GM19193 (cell line): ENCODE data around the gene U2AF1L4.

ENCODE experiments used
- POLR2A ChIP-seq: IDR thresholded peaks from 4 replicates; pipeline ENCODE4 v1.6.1; 2011; ENCODE audit not compliant: insufficient read depth, insufficient read length; ENCODE audit errors: extremely low read depth

U2AF1L4 gene

DNA sequence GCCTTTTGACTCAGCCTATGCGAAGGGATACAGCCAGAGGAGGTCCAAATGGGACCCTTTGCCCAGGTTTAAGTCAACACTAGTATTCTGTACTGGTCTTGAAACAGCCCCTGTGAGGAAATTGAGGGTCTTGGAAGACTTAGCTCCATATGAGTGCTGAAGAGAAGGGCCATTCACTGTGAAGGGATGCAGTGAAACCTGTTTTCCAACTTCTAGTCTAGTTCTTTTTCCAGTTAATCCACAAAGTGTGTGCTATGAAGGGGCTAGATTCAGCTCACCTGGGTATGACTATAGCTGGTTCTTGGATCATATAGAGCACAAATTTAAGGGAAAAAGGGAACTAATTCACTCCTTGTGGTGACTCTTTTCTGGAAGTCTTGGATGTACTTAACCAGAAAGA is 36.8 kb downstream of the U2AF1L4 start:
- TF ChIP-seq POLR2A: no peak

DNA sequence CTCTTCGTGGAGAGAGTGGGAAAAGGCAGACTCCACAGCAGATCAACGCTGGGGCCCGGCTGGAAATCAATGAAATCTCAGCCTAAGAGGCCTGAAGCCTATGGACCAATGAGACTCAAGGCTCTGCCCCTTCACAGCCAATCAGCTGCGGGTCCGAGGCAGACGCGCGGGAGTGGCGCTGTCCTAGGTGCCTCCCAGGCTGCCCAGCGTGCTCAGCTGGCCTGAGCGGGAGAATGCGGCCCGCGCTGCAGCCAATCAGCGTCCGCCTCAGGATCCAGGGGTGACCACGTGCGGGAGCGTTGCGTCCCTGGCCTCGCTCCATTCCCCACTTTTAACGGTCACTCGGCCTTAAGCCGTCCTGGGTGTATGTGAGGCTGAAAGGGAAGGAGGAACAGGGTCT is 41.0 kb downstream of the U2AF1L4 start, which contains the start of gene ZBTB32:
ZBTB32 (plus strand) TSS at position 341 of the 400 bp plus-strand sequence. CDS start 10,069 bp downstream, outside the sequence.
- no peak for TF ChIP-seq POLR2A

DNA sequence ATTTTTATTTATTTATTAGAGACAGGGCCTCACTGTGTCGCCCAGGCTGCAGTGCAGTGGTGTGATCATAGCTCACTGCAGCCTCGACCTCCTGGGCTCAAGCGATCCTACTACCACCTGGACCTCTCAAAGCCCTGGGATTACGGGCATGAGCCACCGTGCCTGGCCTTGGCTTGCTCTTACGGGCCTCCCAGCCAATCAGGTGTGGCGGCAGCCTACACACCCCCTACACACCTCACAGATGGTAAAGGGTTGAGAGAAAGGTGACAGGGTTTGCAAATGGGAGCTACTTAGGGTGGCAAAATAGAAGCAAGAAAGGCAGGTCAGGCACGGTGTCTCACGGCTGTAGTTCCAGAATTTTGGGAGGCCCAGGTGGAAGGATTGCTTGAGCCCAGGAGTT is 41.9 kb downstream of the U2AF1L4 start:
- TF ChIP-seq POLR2A: no peak

DNA sequence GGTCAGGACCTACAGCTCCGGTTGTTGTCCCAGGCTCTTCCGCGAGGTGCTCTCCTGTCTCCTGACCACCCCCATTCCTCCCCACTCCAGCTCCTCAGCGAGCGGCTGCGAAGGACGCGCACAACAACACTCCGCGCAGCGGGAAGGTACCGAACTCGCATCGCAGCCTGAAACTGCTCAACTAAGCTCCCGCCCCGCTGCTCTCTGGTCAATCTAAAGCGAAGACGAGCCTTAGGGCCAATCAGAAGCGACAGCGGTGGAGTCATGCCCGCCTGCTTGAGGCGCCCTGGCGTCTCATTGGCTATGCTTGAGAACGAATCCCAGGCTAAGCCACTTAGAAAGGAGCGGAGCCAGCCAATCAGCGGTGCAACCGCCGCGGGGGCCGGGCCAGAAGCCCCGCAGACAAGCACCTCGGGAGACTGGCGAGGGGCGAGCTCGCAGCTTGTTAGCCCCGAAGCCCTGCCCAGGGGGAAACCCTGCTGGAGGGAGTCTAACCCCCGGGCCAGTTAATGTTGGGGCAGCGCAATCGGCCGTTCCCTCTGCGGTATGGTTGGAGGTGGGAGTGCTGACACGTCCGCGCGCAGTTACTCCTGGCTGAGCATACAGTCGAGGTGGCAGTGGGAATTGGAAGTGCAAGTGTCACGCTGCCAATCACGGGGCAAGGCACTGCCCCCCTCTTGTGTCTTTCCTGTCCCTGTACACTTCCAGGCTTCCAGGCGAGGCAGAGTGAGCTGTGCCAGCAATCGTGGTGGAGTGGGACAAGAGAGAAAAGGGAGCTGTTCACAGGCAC is 42.8 kb downstream of the U2AF1L4 start:
- TF ChIP-seq POLR2A: peak; percentile 76

DNA sequence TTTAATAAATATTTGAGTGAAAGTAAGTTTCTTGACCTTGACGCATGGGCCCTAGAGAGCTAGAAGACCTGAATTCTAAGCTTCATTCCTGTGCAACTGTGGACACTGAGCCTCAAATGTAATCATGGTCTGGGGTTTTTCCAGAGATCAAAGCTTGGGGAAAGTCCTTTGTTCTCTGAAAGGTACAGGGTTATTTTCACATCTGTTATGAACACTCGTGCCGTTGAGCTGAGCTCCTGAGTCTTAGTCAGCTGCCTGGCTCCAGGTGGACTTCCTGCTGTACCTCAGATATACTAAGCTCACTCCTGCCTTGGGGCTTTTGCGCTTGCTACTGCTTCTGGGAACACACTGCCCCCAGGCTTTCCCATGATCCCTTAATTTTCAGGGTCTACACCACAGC is 48.4 kb downstream of the U2AF1L4 start:
- TF ChIP-seq POLR2A: no peak

DNA sequence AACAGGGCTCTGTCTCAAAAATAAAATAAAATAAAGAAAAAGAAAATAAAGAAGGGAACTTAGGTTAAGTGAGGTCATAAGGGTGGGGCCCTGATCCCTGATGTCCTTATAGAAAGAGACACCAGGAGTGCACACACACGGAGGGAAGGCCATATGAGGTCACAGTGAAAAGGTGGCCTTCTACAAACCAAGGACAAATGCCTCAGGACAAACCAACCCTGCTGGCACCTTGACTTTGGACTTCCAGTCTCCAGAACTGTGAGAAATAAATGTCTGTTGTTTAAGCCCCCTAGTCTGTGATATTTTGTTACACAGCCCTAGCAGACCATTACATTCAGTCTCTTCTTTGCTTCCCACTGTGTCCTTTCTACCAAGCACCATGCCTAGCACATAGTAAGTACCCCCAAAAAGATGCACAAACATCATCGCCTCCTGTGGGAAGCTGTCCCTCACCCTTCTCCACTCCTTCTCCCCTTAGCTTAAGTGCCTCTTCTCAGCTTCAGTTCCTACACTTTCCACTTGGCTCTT is 49.3 kb downstream of the U2AF1L4 start:
- no peak for TF ChIP-seq POLR2A

DNA sequence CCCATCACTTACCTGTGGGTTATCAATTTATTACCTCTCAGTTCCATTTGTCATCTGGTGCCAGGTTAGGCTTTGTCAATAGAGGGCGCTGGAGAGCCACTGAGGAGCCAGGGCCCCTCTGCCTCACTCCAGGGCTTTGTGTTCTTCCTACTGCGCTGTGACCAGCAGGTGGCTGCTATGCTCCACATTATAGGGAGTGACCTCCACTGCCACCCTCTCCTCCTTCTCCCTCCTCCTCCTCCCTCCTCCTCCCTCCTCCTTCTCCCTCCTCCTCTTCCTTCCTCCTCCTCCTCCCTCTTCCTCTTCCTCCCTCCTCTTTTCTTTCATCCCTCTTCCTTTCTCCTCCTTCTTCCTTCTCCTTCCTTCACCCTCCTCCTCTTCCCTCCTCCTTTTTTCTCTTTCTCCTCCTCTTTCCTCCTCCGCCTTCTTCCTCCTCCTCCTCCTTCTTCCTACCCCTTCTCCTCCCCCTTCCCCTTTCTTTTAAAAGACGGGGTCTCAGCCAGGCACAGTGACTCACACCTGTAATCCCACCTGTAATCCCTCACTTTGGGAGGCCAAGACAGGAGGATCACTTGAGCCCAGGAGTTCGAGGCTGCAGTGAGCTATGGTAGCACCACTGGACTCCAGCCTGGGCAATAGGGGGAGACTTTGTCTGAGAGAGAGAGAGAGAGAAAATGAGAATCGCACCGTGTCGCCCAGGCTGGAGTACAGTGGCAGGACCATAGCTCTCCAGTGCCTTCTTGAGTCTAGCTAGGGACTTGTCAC is 51.2 kb downstream of the U2AF1L4 start:
- TF ChIP-seq POLR2A: no peak

DNA sequence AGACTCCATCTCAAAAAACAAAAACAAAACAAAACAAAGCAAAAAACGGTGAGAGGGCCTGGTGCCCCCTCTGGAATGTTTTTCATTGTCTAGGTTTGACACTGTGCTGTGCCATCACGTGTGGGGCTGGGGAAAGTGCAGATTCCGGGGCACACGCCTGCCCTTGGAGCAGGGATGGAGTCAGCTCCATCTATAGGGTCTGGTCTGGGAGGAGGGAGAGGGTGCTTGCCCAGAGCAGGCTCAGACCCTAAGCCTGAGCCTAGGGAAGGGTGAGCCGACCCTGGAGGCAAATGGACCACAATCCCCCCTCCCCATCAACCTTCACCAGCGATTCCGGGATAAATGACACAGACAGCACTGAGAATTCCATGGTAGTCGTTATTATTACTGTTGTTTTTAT is 51.8 kb downstream of the U2AF1L4 start:
- TF ChIP-seq POLR2A: no peak
